GM18868 (cell line): Measurements from ENCODE around the gene TEX29.

Experiments used
- ATAC-seq: cut with Tn5 transposase; IDR thresholded peaks from one replicate; pipeline ENCODE4 v1.9.1; 2021; ENCODE audit warnings: mild to moderate bottlenecking, moderate library complexity; ENCODE audit not compliant: unreplicated experiment

TEX29 gene

GRCh38 chr13:111319998-111320911 lies at the start of gene TEX29:
Gene TEX29, plus strand, starts transcription at chr13:111320642. Its CDS starts 249 bp downstream, at chr13:111320891.
- ATAC-seq = no peak

DNA sequence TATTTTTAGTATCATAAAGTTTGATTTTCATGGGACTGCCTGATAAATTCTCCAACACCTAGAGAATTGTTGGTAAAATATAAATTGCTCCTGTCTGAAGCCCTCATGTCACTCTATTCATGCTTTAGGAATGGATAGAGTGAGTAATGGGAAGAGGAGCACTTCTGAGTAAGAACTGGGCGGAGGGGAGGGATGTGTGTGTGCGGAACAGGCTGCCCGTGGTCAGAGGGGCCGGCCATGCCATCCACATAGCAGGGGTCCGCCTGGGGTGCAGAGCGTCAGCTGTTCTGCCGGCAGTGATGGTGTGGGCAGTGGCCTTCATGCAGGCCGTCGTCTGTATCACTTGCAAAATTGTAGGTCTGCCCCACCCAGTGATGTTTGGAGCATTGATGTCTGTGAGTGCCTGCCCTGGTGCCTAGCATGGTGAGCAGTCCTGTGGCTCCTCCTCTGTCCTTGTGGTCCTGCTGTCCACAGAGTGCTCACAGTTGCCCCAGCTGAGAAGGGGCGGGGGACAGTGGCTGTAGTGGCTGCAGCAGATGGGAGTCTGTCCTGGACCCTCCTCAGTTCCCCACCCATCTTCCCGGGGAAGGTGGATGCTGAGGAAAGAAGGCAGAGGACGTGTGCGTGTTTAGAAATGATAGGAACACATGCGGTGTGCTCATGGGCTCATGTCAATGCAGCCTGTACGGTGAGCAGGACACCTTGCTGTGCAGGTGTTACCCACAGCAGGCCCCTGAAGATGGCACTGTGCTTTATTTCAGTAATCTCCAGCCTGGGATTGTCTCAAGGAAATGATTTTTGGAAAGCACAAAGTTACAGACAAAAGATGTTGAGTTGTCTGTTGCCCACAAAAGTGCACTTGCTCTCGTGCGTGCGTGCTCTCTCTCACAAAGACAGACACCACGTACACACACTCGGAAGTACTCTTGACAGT lies 49.4 kb upstream of the TEX29 start:
- no peak for ATAC-seq

- ATAC-seq = no peak
Measured at GRCh38 chr13:111272117-111272516, 48.3 kb upstream of the TEX29 start.

GRCh38 chr13:111275382-111275781 lies 45.1 kb upstream of the TEX29 start:
- no peak for ATAC-seq

DNA sequence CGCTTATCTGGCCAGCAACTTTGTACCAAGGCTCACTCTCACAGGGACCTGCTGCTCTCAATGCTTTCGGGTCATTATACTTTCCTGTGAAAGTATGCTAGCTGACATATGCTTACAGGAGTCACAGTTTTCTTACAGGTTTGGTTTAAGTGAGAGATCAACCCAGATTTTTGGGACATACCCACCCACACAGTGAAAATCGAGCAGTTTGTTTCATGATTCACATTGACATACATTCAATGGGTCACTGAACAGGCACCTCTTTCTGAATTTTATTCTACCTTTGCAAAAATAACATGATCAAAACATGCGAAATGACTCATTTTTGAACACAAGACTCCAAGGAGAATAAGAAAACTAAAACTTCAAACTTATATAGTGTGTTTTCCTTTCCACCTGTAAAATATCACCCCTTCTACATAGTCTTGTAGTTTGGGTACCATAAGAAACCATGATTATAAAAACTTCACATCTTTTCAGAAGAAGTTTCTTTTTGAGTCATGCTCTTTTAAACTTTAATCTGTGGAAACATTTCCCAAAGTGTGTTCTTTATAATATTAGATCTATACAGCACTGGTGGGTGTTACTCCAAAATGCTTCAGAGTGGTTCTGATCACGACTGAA lies 44.3 kb upstream of the TEX29 start:
- no peak for ATAC-seq

DNA sequence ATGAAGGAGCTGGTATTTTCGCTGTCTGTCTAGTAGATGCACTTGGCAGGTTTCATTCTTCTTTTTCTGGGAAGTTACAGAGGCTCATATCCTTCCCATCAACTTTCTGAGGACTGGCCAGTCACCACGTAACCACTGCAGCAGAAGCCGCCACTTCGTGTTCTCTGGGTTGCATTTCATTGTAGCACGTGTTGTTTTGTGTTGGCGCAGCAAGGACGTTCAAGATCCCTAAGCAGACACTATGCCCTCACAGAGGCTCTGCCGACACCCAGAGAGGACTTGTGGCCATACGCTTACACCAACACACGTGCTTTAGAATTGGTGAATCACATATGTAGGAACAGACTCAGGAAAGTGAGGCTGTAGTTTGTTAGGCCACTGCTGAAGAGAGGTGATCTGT lies 42.2 kb upstream of the TEX29 start:
- no peak for ATAC-seq

DNA sequence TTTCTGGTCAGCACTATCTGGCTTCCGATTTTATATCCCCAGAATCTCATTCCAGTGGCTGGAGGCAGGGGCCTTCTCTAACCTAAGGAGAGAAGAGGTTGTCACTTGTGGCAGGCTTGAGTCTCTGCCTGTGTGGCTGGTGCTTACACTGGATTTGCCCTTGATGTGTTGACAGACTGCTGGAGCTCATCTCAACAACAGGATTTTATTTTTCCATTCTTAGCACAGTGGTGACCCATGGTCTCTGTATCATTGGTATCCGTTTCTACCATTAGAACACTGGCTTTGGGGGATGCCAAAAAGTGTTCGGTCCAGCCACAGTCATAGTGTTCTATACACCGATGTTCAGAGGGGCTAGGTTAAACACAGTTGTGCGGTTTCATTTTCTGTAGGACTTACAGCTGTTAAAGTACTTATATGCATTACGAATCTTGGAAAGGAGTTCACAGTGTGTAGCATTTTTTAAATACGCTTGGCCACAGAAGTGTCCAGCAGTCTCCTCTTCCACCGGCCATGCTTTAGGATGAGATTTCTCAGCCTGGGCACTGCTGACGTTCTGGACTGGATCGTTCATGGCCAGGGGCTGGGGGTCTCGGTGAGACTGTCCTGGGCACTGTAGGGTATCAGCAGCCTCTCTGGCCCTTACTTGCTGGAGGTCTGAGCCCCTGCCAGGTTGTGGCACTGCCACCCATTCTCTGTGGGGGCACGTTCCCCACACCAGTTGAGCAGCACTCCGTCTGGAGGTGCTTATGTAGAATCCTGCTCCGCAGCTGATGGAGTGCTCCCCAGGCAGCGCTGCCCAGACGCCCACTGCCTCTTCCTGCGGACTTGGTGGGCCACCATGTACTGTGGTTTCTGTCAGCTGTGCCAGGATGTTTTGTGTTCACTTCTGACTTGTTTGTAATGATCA lies 41.4 kb upstream of the TEX29 start:
- no peak for ATAC-seq

GRCh38 chr13:111280226-111280625 lies 40.2 kb upstream of the TEX29 start:
- ATAC-seq = no peak

- ATAC-seq = no peak
Measured at GRCh38 chr13:111280681-111281585, 39.5 kb upstream of the TEX29 start.

DNA sequence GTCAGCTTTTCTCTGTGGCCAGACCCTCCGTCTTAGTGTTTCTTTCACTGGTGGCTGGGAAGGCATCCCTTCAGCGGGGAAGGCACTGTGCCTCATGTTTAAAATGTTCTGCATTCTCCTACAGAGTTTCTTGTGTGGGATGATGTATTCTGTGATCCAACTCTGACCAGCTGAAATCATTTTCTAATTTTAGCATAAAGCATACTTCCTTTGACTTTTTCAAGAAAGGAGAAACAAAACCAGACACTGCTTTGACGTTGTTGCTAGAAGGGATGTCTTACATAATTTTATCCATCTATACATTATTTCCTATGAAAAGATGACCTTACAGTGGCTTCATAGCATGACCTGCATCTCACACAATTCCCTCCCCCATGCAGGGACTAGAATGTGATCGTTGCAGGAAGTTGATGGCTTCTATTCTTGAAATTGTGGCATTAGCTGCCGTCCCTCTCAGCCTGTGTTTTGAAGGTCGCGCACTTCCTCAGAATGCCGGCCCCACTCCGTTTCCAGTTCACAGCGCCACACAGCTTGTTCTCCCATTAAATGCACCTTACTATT lies 38.6 kb upstream of the TEX29 start:
- ATAC-seq = no peak

GRCh38 chr13:111282425-111282824 lies 38.0 kb upstream of the TEX29 start:
- ATAC-seq = no peak

- ATAC-seq = no peak
Measured at GRCh38 chr13:111282997-111283396, 37.4 kb upstream of the TEX29 start.

DNA sequence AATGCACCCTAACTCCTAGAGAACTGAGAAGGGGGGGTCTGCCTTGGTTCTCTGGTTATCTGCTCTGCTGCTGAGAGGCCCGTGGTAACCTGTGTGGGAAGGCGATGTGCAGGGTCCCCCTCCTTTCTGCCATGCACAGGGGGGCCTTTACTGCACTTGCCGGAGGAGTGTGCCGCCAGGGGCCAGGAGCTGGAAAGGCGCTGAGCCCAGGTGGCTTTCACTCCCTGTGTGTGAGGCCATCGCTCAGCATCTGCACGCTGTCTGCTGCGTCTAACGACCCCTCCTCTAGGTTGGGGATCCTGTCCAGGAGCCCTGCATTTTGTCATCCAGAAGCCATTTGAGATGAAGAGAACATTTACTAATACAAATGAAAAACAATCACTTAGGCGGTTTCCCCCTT lies 37.0 kb upstream of the TEX29 start:
- ATAC-seq = no peak

- ATAC-seq = no peak
Measured at GRCh38 chr13:111283991-111284390, 36.5 kb upstream of the TEX29 start.

DNA sequence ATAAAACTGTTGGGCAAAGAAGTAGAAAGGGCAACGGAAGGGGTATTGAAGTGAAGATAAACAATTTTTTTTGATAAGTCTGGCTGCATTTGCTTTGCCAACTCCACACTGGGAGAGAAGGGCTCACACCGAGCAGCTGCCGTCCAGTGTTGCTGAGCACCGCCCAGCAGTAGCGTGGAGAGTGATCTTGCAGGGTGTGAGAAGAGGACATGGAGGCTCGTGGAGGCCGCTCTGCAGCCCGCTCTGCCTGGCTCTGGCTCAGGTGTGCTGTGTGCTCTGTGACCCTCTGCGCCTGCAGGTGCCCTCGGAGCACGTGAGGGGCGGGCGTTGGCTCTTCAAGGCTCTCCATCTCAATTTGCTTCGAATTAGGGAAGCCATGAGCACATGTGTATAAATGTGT lies 35.9 kb upstream of the TEX29 start:
- ATAC-seq = no peak

- no peak for ATAC-seq
Measured at GRCh38 chr13:111286162-111286561, 34.3 kb upstream of the TEX29 start.

- no peak for ATAC-seq
Measured at GRCh38 chr13:111286749-111287148, 33.7 kb upstream of the TEX29 start.

DNA sequence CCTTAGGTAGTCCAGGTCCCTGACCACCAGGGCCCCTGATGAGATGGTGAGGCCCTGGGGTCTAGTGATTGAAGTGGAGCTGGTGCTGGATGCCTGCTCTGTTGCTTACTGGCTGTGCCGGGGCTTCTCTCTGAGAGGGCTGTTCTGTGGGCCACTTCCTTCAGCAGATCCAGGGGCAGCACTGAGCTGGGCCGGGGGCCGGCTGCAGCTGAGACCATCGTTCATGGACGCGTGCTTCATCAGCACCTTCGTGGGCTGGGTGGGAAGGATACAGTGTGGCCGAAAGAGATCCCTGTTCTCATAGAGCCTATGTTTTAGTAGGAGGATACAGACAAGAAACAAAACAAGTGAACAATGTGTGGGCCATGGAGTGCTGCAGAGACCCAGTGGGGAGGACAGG lies 33.2 kb upstream of the TEX29 start:
- ATAC-seq = no peak

DNA sequence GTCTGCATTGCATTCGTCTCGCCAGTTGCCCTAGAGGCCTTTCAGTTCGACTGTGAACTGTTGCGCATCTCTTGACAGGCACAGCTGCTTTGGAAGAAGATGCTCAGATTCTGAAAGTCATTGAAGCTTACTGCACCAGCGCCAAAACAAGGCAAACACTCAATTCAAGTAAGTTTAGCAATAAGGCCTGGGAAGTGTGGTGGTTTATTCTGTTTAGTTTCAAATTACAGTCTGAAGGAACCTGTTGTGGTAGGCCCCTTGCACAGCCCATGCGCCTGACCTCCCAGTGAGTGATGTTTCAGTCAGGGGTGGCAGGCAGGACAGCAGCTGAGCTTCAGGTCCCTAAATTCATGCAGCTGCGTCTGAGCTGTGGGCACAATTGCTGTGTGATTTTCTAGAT lies 32.2 kb upstream of the TEX29 start:
- no peak for ATAC-seq
